DND-41 (cell line): ENCODE measurements around the gene CPHXL.

ENCODE experiments used
- CTCF ChIP-seq: IDR thresholded peaks from 2 replicates; pipeline ENCODE4 v1.5.1; 2012; ENCODE audit warnings: borderline replicate concordance, low read length, moderate library complexity, mild to moderate bottlenecking; ENCODE audit not compliant: poor library complexity, severe bottlenecking; ENCODE audit errors: extremely low read depth
- EZH2 ChIP-seq: IDR thresholded peaks from 3 replicates; pipeline ENCODE4 v1.6.1; 2012; ENCODE audit warnings: borderline replicate concordance, low read depth, mild to moderate bottlenecking, moderate library complexity, low read length, inconsistent platforms; ENCODE audit not compliant: severe bottlenecking

DNA sequence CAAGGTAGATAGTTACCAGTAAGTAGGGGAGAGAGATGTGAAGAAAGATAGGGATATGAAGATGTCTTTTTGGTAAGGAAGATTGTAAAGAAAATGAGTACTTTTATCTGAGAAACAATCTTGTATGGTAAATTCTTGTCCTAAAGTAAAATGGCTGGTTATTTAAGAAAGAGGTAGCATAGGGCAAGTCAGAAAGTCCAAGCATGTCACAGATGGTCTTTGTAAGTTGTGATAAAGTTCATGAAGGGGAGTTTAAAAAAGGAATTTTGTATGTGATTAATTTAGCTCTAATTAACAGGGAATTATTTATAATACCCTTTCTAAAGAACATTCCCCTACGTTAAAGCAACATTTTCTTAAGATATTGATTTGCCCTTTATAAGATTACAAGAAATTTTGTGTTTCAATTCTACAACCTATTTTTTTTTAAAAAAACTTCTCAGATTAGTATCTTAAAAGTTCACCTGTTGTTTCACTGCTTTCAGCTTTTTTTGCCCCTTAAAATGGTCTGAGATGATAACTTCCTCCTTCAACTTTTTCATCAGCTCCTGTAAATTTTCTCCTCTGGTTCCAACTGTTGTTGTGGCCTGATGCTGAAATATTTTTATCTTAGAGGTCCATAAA is 16.2 kb upstream of the CPHXL start:
- no peak for TF ChIP-seq CTCF
- TF ChIP-seq EZH2 = no peak
